GM18858 (cell line): ENCODE results near the gene PTGER1.
"Not testable (repeated sequence)": the region's sequence is repeated elsewhere in the genome, so short reads cannot be mapped to it uniquely, and the experiment has no call there.

Experiments used
- ATAC-seq: cut with Tn5 transposase; IDR thresholded peaks from one replicate; pipeline ENCODE4 v1.9.1; 2021; ENCODE audit not compliant: unreplicated experiment

Gene PTGER1

DNA sequence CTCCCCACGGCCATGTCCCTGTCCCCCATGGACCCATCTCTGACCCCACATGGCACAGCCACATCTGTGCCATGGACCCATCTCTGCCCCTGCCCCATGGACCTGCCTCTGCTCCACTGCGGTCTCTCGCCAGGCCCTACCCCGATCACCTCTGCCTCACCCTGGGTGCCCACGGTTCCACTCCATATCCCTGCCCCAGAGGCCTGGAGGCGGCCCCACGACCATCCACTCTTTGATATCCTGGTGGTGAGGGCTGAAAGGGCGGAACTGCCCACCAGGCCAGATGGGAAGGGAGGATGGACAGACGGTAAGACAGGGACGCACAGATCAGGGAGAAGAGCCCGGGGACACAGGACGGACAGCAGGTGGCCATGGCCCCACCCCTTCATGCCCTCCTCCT is 327 bp downstream of the PTGER1 start:
- no peak for ATAC-seq

DNA sequence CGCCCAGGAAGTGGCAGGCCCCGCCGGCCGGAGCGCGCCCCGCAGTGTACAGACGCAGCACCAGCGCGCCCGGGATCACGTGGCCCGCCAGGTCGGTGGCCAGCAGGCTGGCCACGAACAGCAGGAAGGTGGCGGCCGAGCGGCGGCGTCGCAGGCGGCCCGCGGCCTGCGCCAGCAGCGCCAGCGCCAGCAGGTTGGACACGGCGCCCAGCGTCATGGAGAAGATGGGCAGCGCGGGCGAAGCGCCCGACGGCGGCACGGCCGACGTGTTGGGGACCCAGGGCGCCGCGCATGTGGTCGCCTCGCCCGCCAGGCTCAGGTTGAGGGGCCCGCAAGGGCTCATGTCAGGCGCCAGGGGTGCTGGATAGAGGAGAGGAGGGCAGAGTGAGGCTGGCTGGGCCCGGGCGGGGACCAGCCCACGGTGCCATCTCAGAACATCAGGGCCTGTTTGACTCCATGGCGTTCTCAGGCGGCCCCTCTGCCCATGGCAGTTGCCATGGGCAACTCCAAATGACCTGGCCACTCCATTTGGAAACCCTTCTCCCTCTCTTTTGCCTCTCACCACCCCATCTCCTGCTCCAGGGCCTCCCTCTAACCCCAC is 1.1 kb downstream of the PTGER1 start:
- ATAC-seq = no peak

DNA sequence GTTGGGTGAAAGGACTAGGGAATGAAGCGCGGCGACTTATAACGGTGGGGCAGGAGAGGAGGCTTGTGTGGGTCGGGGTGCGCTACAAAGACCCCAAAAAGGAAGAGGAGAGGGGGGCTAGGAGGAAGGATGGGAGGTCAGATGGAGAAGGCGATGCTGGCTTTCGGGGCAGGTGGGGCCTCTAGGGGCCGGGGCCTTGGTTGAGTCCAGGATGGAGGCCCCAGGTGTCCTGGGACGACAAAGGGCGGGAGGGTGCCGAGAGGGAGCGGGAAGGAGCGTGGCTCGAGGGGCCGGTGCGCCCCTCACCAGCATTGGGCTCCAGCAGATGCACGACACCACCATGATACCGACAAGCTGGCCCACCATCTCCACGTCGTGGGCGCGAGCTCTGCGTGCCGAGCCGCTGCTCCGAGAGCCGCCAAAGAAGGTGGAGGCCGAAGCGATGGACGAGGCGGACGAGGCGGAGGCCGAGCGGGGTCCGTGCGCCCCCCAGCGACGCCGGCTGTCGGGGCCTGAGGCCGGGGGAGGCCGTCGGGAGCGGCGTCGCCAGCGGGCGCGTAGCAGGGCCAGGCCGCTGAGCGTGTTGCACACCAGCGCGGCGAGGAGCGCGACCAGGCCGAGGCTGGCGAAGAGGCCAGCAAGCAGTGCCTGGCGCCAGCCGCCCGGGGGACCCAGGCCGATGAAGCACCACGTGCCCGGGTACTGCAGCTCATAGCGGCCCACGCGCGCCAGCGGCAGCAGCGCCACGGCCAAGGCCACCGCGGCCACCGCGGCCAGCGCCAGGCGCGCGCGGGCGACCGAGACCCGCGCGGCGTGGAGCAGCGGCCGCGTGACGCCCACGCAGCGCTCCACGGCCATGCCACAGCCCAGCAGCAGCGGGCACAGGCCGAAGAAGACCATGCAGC is 1.8 kb downstream of the PTGER1 start:
- ATAC-seq = no peak

DNA sequence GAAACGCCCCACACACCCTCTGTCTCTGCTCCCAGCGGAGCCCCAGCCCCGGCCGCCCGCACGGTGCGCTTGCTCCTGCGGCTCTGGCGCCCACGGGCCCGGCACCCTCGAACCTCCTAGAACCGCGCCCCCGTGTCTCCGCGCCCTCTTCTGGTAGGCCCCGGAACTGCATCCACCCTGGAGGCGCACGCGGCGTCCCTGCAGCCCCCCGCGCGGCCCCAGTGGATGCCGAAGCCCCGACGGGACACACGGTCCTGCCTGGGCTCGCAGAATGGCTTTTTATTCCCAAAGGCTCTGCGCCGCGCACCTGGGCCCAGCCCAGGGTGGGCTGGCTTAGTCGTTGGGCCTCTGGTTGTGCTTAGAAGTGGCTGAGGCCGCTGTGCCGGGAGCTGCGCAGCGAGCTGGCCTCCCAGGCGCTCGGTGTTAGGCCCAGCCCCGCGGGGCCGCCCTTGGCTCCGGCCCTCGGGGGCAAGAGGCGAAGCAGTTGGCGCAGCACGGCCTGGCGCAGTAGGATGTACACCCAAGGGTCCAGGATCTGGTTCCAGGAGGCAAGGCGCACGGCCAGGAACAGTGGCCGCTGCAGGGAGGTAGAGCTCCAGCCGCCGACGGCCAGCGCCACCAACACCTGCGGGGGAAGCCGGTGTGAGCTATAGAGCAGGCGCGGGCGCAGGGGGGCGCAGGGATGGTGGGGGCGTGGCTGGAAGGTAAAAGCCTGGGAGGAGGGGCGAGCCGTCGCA is 2.8 kb downstream of the PTGER1 start:
- ATAC-seq = no peak

DNA sequence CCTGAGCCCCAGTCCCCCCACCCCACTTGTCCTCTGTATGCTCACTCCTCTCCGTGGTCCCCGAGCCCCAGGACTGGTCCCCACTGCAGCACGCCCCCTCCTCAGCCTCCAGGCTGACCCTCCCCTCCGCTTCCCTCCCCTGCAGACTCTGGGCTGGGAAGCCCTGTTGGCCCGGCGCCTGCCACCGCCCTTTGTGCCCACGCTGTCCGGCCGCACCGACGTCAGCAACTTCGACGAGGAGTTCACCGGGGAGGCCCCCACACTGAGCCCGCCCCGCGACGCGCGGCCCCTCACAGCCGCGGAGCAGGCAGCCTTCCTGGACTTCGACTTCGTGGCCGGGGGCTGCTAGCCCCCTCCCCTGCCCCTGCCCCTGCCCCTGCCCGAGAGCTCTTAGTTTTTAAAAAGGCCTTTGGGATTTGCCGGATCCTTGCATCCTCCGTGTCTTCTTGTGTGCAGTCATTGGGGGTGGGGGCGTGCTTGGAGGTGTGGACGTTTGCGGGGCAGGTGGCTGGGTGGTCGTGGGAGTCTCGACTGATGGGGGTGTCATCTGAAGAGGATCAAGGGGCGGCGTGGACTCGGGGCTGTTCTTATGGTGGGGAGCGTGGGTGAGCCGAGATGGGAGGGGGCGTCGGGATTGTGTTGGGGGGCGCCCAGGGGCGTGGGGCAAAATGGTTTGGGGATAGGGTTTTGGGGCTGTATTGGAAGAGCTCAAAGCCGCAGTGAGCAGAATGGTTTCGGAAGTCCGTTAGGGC is 3.5 kb downstream of the PTGER1 start:
- ATAC-seq = no peak

DNA sequence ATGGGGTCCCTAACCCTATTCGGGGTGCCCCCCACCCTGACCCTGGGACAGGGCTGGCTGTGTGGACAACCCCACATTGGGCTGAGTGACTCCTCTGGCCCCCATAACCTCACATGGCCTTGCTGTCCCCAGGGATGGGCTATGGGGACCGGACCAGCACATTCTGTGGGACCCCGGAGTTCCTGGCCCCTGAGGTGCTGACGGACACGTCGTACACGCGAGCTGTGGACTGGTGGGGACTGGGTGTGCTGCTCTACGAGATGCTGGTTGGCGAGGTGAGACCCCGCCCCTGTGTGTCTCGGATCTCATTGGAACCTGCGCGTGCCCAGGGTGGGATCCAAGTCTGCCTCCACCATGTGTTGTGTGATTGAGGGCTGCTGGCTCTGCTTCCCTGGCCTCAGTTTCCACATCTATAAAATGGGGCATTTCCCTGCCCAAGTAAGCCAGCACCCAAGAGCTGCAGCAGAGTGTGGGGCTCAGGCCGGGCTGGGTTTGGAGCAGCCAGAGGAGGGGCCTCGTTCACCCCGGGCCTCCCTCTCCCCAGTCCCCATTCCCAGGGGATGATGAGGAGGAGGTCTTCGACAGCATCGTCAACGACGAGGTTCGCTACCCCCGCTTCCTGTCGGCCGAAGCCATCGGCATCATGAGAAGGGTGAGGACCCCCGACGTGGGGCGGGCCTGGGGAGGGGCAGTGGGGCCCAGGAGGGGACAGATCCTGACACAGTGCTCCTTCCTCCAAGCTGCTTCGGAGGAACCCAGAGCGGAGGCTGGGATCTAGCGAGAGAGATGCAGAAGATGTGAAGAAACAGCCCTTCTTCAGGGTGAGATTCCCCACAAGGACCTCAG is 4.9 kb downstream of the PTGER1 start:
- ATAC-seq = no peak

- no peak for ATAC-seq
Measured at GRCh38 chr19:14467816-14468215, 7.3 kb downstream of the PTGER1 start.

DNA sequence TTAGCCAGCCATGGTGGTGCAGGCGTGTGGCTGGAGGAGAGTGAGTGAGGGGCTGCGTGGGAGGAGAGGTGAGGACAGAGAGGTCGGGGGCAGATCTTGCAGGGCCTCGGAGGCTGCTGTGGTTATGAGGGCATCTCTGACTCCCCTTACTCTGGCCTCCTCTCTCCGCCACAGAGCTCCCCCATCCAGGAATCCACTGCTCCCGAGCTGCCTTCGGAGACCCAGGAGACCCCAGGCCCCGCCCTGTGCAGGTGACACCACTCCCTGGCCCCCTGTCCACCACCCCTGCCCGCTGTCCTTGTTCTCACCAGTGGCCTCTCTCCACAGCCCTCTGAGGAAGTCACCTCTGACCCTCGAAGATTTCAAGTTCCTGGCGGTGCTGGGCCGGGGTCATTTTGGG is 7.8 kb downstream of the PTGER1 start:
- ATAC-seq = no peak

DNA sequence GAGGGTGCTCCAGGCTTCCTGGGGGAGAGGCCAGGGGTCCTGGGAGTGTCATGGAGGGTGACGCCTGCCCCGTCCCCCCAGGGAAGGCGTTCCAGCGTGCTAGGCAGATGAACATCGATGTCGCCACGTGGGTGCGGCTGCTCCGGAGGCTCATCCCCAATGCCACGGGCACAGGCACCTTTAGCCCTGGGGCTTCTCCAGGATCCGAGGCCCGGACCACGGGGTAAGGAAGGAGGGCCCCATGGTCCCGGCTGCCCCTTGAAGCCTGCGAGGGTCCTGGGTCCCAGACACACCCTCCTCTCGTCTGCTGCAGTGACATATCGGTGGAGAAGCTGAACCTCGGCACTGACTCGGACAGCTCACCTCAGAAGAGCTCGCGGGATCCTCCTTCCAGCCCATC is 11.4 kb downstream of the PTGER1 start:
- ATAC-seq = no peak

- not testable (repeated sequence) for ATAC-seq
Measured at GRCh38 chr19:14462401-14462800, 12.8 kb downstream of the PTGER1 start.

DNA sequence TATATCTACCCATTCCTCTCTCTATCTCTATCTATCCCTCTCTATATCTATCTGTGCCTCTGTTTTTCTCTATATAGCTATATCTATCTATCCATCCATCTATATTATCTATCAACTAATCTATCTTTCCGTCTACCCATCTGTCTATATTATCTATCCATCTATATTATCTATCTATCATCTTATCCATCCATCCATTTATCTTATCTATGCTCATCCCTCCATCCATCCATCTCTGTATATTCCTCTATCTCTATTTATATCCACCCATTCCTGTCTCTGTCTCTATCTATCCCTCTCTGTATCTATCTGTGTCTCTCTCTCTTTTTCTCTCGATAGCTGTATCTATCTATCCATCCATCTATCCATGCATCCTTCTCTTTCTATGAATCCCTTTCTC is 14.2 kb downstream of the PTGER1 start:
- no peak for ATAC-seq

- ATAC-seq = no peak
Measured at GRCh38 chr19:14459703-14460102, 15.5 kb downstream of the PTGER1 start.

DNA sequence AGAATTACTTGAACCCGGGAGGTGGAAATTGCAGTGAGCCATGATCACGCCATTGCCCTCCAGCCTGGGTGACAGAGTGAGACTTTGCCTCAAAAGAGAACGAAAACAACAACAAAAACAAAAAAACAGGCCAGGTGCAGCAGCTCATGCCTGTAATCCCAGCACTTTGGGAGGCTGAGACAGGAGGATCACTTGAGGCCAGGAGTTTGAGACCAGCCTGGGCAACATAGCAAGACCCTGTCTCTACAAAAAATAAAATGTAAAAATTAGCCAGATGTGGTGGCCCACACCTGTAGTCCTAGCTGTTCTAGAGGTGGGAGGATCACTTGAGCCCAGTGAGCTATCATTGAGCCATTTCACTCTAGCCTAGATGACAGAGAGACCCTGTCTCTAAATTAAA is 22.9 kb downstream of the PTGER1 start:
- ATAC-seq = not testable (repeated sequence)

- no peak for ATAC-seq
Measured at GRCh38 chr19:14450876-14451275, 24.3 kb downstream of the PTGER1 start.

- no peak for ATAC-seq
Measured at GRCh38 chr19:14450168-14450874, 24.8 kb downstream of the PTGER1 start.

GRCh38 chr19:14449321-14449720 is 25.8 kb downstream of the PTGER1 start:
- ATAC-seq = no peak

- no peak for ATAC-seq
Measured at GRCh38 chr19:14446336-14447036, 28.7 kb downstream of the PTGER1 start.

DNA sequence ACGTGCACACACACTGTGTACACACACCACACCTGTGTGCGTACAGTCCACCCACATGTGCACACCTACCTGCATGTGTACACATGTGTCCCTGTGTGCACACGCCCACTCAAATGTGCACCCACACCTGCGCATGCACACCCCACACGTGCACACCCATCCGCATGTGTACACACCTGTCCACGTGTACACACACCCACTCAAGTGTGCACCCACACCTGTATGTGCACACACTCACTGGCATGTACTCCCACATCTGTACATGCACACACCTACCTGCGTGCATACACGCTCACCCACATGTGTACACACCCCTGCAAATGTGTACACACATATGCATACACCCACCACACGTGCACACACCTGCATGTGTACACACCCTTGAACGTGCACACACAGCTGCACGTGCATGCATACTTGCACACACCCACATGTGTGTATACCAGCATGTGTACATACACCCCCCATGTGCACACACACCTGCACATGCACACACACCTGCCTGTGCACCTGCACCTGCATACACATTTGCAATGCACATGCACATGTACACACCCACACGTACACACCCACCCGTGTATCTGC is 31.4 kb downstream of the PTGER1 start:
- no peak for ATAC-seq
